Body of pancreas (tissue), 2 donors: ENCODE results near the gene THTPA. TPM values are rescaled to one million over a fixed set of nuclear protein-coding genes. Genes with fewer than 3 reads are reported as not detected.

Experiments used
- total RNA-seq, 2 donors: library from RNA; depleted of rRNA; stranded (reverse); fragments of >200 nt; gene quantifications; one replicate each; pipeline ENCODE4 v1.1.0, GENCODE V29; 2016

THTPA gene
- total RNA-seq, 2 donors from 2014 or later: 11.7 to 43.2 TPM

Other genes with a start within 250 kb of the THTPA start
- 10 to 100 TPM; 25.4 to 73.2 TPM for gene BCL2L2, start 249.4 kb upstream of the THTPA start, total RNA-seq
- gene PABPN1, start 234.8 kb upstream of the THTPA start, total RNA-seq: 10 to 100 TPM; 28.8 to 46.8 TPM
- gene SLC22A17, start 203.4 kb upstream of the THTPA start, total RNA-seq: 10 to 100 TPM; 20.8 to 36.6 TPM
- 1 to 10 TPM in 1 of 2 donors, under 1 TPM in 1; 0.99 to 1.3 TPM for gene EFS, start 191.1 kb upstream of the THTPA start, total RNA-seq
- not detected for gene IL25, start 183.5 kb upstream of the THTPA start, total RNA-seq
- gene CMTM5, start 179.2 kb upstream of the THTPA start, total RNA-seq: not detected
- 1 to 10 TPM in 1 of 2 donors, under 1 TPM in 1; 0.26 to 1.6 TPM for gene MYH6, start 148.0 kb upstream of the THTPA start, total RNA-seq
- gene MYH7, start 120.6 kb upstream of the THTPA start, total RNA-seq: 1 to 10 TPM in 1 of 2 donors, under 1 TPM in 1; 0.52 to 2.0 TPM
- 10 to 100 TPM; 29.0 to 31.6 TPM for gene NGDN, start 86.6 kb upstream of the THTPA start, total RNA-seq
- 1 to 10 TPM in 1 of 2 donors, under 1 TPM in 1; 0.33 to 1.6 TPM for gene ZFHX2, start 4.5 kb upstream of the THTPA start, total RNA-seq
- 100 to 1,000 TPM; 150 to 237 TPM for gene AP1G2, start 11.5 kb downstream of the THTPA start, total RNA-seq
- gene JPH4, start 22.5 kb downstream of the THTPA start, total RNA-seq: under 1 TPM; 0.52 to 0.99 TPM
- 1 to 10 TPM; 1.3 to 3.3 TPM for gene DHRS2, start 80.1 kb downstream of the THTPA start, total RNA-seq